Measurements from ENCODE around the gene CYP2J2. TPM values are rescaled to one million over a fixed set of nuclear protein-coding genes. Genes with fewer than 3 reads are reported as not detected.
"Not testable (repeated sequence)": the region's sequence is repeated elsewhere in the genome, so short reads cannot be mapped to it uniquely, and the experiment has no call there.

The CYP2J2 gene
- total RNA-seq, 2 donors from 2014 or later: 0.64 to 2.7 TPM

GRCh38 chr1:59936358-59936821, 9.8 kb upstream of the CYP2J2 start:
- Mint-ChIP-seq H3K9me3 (peaks cover 5 to 7% of the 10 kb centered on the region in 2 donors), H3K36me3 (peaks cover 8 to 13% of the 10 kb centered on the region in 2 donors), H3K27ac (no peak overlapping the region)
- ATAC-seq (no peak), DNase-seq (ENCODE audit: low spot score in 2 of 2) (no peak)

GRCh38 chr1:59928996-59929395, 2.4 kb upstream of the CYP2J2 start:
- ATAC-seq: peak in 1 of 2 donors; percentile 39
- H3K9me3 Mint-ChIP-seq: peaks cover under 1 to 2% of the 10 kb centered on the region in 2 donors

GRCh38 chr1:59927213-59927612, 640 bp upstream of the CYP2J2 start:
- ATAC-seq (no peak), DNase-seq (ENCODE audit: low spot score in 2 of 2) (no peak)
- Mint-ChIP-seq H3K27ac (peak overlapping the region in 1 of 2 donors; percentile 19), H3K9me3 (peaks cover 6 to 8% of the 10 kb centered on the region in 2 donors), H3K36me3 (peaks cover 11 to 20% of the 10 kb centered on the region in 2 donors)

More at GRCh38 chr1:59928996-59929395, 2.4 kb upstream of the CYP2J2 start:
- DNase-seq (ENCODE audit: low spot score in 2 of 2): no peak
- Mint-ChIP-seq H3K27ac (no peak overlapping the region), H3K36me3 (peaks cover 5 to 13% of the 10 kb centered on the region in 2 donors)

GRCh38 chr1:59924653-59925052, 1.9 kb downstream of the CYP2J2 start:
- no peak for DNase-seq (ENCODE audit: low spot score in 2 of 2)
- no peak for ATAC-seq
- Mint-ChIP-seq H3K36me3 (peaks cover 11 to 20% of the 10 kb centered on the region in 2 donors), H3K27ac (no peak overlapping the region), H3K9me3 (peaks cover 6 to 8% of the 10 kb centered on the region in 2 donors)

GRCh38 chr1:59921258-59921899, 5.2 kb downstream of the CYP2J2 start:
- DNase-seq (ENCODE audit: low spot score in 2 of 2); H3K27ac Mint-ChIP-seq; H3K9me3 Mint-ChIP-seq; ATAC-seq: not testable (repeated sequence)
- peaks cover 11 to 20% of the 10 kb centered on the region in 2 donors for H3K36me3 Mint-ChIP-seq

- ATAC-seq: no peak
- Mint-ChIP-seq H3K9me3 (peaks cover 6 to 8% of the 10 kb centered on the region in 2 donors), H3K36me3 (peaks cover 6 to 9% of the 10 kb centered on the region in 2 donors), H3K27ac (no peak overlapping the region)
- no peak for DNase-seq (ENCODE audit: low spot score in 2 of 2)
Observed at GRCh38 chr1:59919746-59920145, 6.8 kb downstream of the CYP2J2 start.

- ATAC-seq: no peak
- no peak for DNase-seq (ENCODE audit: low spot score in 2 of 2)
- Mint-ChIP-seq H3K9me3 (no peaks in the 10 kb centered on the region), H3K27ac (no peak overlapping the region), H3K36me3 (no peaks in the 10 kb centered on the region)
Observed at GRCh38 chr1:59917785-59918180, 8.8 kb downstream of the CYP2J2 start.

GRCh38 chr1:59917026-59917784, 9.4 kb downstream of the CYP2J2 start:
- no peak overlapping the region for H3K27ac Mint-ChIP-seq
- DNase-seq (ENCODE audit: low spot score in 2 of 2) (no peak), ATAC-seq (no peak)
- no peaks in the 10 kb centered on the region for H3K9me3 Mint-ChIP-seq
- H3K36me3 Mint-ChIP-seq: no peaks in the 10 kb centered on the region

GRCh38 chr1:59915516-59915915, 11.1 kb downstream of the CYP2J2 start:
- Mint-ChIP-seq H3K9me3 (no peaks in the 10 kb centered on the region), H3K27ac (no peak overlapping the region), H3K36me3 (no peaks in the 10 kb centered on the region)
- ATAC-seq: no peak
- no peak for DNase-seq (ENCODE audit: low spot score in 2 of 2)

GRCh38 chr1:59914791-59915286, 11.7 kb downstream of the CYP2J2 start:
- not testable (repeated sequence) for DNase-seq (ENCODE audit: low spot score in 2 of 2); H3K27ac Mint-ChIP-seq; H3K9me3 Mint-ChIP-seq; ATAC-seq; H3K36me3 Mint-ChIP-seq

GRCh38 chr1:59908682-59909081, 17.9 kb downstream of the CYP2J2 start:
- ATAC-seq (no peak), DNase-seq (ENCODE audit: low spot score in 2 of 2) (no peak)
- Mint-ChIP-seq H3K36me3 (no peaks in the 10 kb centered on the region), H3K27ac (no peak overlapping the region), H3K9me3 (no peaks in the 10 kb centered on the region)

GRCh38 chr1:59908084-59908483, 18.5 kb downstream of the CYP2J2 start:
- Mint-ChIP-seq H3K36me3 (no peaks in the 10 kb centered on the region), H3K27ac (no peak overlapping the region), H3K9me3 (no peaks in the 10 kb centered on the region)
- ATAC-seq (no peak), DNase-seq (ENCODE audit: low spot score in 2 of 2) (no peak)

- Mint-ChIP-seq H3K27ac (no peak overlapping the region), H3K36me3 (no peaks in the 10 kb centered on the region), H3K9me3 (no peaks in the 10 kb centered on the region)
- ATAC-seq (no peak), DNase-seq (ENCODE audit: low spot score in 2 of 2) (no peak)
Observed at GRCh38 chr1:59906931-59907330, 19.6 kb downstream of the CYP2J2 start.

- H3K9me3 Mint-ChIP-seq: no peaks in the 10 kb centered on the region
- DNase-seq (ENCODE audit: low spot score in 2 of 2) (peak in 1 of 2 donors; percentile 6), ATAC-seq (peak; percentile 31 to 64)
Observed at GRCh38 chr1:59903141-59903754, 23.3 kb downstream of the CYP2J2 start.

GRCh38 chr1:59901770-59902388, 24.7 kb downstream of the CYP2J2 start:
- no peaks in the 10 kb centered on the region for H3K9me3 Mint-ChIP-seq
- H3K27ac Mint-ChIP-seq: no peak overlapping the region
- no peak for DNase-seq (ENCODE audit: low spot score in 2 of 2)
- H3K36me3 Mint-ChIP-seq: no peaks in the 10 kb centered on the region
- ATAC-seq: no peak

More at GRCh38 chr1:59903141-59903754, 23.3 kb downstream of the CYP2J2 start:
- H3K27ac Mint-ChIP-seq: no peak overlapping the region
- H3K36me3 Mint-ChIP-seq: no peaks in the 10 kb centered on the region

- H3K9me3 Mint-ChIP-seq: no peaks in the 10 kb centered on the region
- H3K36me3 Mint-ChIP-seq: no peaks in the 10 kb centered on the region
- no peak for ATAC-seq
- no peak for DNase-seq (ENCODE audit: low spot score in 2 of 2)
- H3K27ac Mint-ChIP-seq: no peak overlapping the region
Observed at GRCh38 chr1:59900640-59901039, 25.9 kb downstream of the CYP2J2 start.

GRCh38 chr1:59898927-59899326, 27.6 kb downstream of the CYP2J2 start:
- no peak for DNase-seq (ENCODE audit: low spot score in 2 of 2)
- H3K27ac Mint-ChIP-seq: no peak overlapping the region
- H3K9me3 Mint-ChIP-seq: no peaks in the 10 kb centered on the region
- H3K36me3 Mint-ChIP-seq: no peaks in the 10 kb centered on the region
- no peak for ATAC-seq
